Uterus (tissue), 2 donors: Measurements from ENCODE around the gene CACNB4.

Experiments used
- POLR2A ChIP-seq, 2 donors: fragments of 450-650 bp; IDR thresholded peaks; one replicate each; pipeline ENCODE4 v1.6.1; 2016; ENCODE audit warnings: antibody characterized with exemption in 2 of 2, mild to moderate bottlenecking in 1 of 2, moderate library complexity in 1 of 2
- TF ChIP-seq, protein P1 (sequence below), 4 experiments: fragments of 200-600 bp in 2 of 4; fragments of 450-650 bp in 2 of 4; sonication (generic) in 2 of 4; IDR thresholded peaks; one replicate each; pipeline ENCODE4 v1.5.1; 2016 to 2019; ENCODE audit warnings: antibody characterized with exemption in 4 of 4, mild to moderate bottlenecking in 2 of 4, moderate library complexity in 1 of 4

DNA sequence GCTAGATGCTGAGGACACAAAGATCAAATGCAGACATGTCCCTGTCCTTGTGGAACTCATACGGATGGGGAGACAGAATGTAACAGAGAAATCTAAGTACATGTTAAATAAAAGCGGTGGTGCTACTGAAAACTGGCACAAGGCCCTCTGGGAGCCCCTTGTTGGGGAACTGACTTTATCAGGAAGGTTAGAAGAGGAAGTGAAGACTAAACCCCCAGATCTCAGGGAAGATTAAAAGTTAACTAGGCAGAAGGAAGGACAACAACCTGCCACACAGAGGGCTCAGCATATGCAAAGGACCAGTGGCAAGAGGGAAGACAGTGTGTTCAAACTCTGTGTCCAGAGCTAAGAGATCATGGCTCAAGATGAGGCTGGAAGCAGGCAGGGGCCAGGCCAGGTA is 4.8 kb downstream of the CACNB4 start:
- TF ChIP-seq, protein P1, sequence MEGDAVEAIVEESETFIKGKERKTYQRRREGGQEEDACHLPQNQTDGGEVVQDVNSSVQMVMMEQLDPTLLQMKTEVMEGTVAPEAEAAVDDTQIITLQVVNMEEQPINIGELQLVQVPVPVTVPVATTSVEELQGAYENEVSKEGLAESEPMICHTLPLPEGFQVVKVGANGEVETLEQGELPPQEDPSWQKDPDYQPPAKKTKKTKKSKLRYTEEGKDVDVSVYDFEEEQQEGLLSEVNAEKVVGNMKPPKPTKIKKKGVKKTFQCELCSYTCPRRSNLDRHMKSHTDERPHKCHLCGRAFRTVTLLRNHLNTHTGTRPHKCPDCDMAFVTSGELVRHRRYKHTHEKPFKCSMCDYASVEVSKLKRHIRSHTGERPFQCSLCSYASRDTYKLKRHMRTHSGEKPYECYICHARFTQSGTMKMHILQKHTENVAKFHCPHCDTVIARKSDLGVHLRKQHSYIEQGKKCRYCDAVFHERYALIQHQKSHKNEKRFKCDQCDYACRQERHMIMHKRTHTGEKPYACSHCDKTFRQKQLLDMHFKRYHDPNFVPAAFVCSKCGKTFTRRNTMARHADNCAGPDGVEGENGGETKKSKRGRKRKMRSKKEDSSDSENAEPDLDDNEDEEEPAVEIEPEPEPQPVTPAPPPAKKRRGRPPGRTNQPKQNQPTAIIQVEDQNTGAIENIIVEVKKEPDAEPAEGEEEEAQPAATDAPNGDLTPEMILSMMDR (IDR thresholded peaks at IDR 0.05), result no peak
- TF ChIP-seq POLR2A (IDR thresholded peaks at IDR 0.05), result no peak
